ENCODE measurements around the gene GPR141.

The GPR141 gene

GRCh38 chr7:37707754-37708485 is 24.4 kb downstream of the GPR141 start:
- no peak overlapping the region for H3K4me3 ChIP-seq (ENCODE audit: low read depth, low read length)
- no peaks in the 10 kb centered on the region for H3K4me1 ChIP-seq (ENCODE audit: control insufficient read depth, insufficient read depth, low read length, unreplicated experiment)
- no peaks in the 10 kb centered on the region for H3K27me3 ChIP-seq (ENCODE audit: insufficient read depth, low read length)
- no peaks in the 10 kb centered on the region for H3K79me2 ChIP-seq (ENCODE audit: control insufficient read depth, insufficient read depth, low read length, unreplicated experiment)
- H3K27ac ChIP-seq (ENCODE audit: low read depth, low read length) = no peak overlapping the region
- no peaks in the 10 kb centered on the region for H3K36me3 ChIP-seq (ENCODE audit: insufficient read depth, low read length)
- H2AFZ ChIP-seq (ENCODE audit: low read length, unreplicated experiment) = no peak overlapping the region

GRCh38 chr7:37709631-37710509 is 26.3 kb downstream of the GPR141 start:
- no peaks in the 10 kb centered on the region for H3K36me3 ChIP-seq (ENCODE audit: insufficient read depth, low read length)
- H2AFZ ChIP-seq (ENCODE audit: low read length, unreplicated experiment) = no peak overlapping the region
- H3K4me3 ChIP-seq (ENCODE audit: low read depth, low read length) = no peak overlapping the region
- H3K27ac ChIP-seq (ENCODE audit: low read depth, low read length) = no peak overlapping the region
- no peaks in the 10 kb centered on the region for H3K4me1 ChIP-seq (ENCODE audit: control insufficient read depth, insufficient read depth, low read length, unreplicated experiment)
- no peaks in the 10 kb centered on the region for H3K79me2 ChIP-seq (ENCODE audit: control insufficient read depth, insufficient read depth, low read length, unreplicated experiment)
- H3K27me3 ChIP-seq (ENCODE audit: insufficient read depth, low read length) = no peaks in the 10 kb centered on the region

GRCh38 chr7:37713613-37714012 is 30.0 kb downstream of the GPR141 start:
- Histone ChIP-seq H3K79me2 (ENCODE audit: control insufficient read depth, insufficient read depth, low read length, unreplicated experiment) (no peaks in the 10 kb centered on the region), H3K27me3 (ENCODE audit: insufficient read depth, low read length) (no peaks in the 10 kb centered on the region), H3K4me3 (ENCODE audit: low read depth, low read length) (no peak overlapping the region), H2AFZ (ENCODE audit: low read length, unreplicated experiment) (no peak overlapping the region), H3K36me3 (ENCODE audit: insufficient read depth, low read length) (no peaks in the 10 kb centered on the region), H3K4me1 (ENCODE audit: control insufficient read depth, insufficient read depth, low read length, unreplicated experiment) (no peaks in the 10 kb centered on the region), H3K27ac (ENCODE audit: low read depth, low read length) (no peak overlapping the region)

- Histone ChIP-seq H3K4me3 (ENCODE audit: low read depth, low read length) (no peak overlapping the region), H3K27ac (ENCODE audit: low read depth, low read length) (no peak overlapping the region), H3K36me3 (ENCODE audit: insufficient read depth, low read length) (no peaks in the 10 kb centered on the region)
Observed at GRCh38 chr7:37714606-37715005, 31.0 kb downstream of the GPR141 start.

GRCh38 chr7:37718585-37718984 is 35.0 kb downstream of the GPR141 start:
- no peak overlapping the region for H3K27ac ChIP-seq (ENCODE audit: low read depth, low read length)
- no peak overlapping the region for H2AFZ ChIP-seq (ENCODE audit: low read length, unreplicated experiment)
- H3K27me3 ChIP-seq (ENCODE audit: insufficient read depth, low read length) = no peaks in the 10 kb centered on the region
- no peak overlapping the region for H3K4me3 ChIP-seq (ENCODE audit: low read depth, low read length)
- H3K79me2 ChIP-seq (ENCODE audit: control insufficient read depth, insufficient read depth, low read length, unreplicated experiment) = no peaks in the 10 kb centered on the region
- H3K4me1 ChIP-seq (ENCODE audit: control insufficient read depth, insufficient read depth, low read length, unreplicated experiment) = no peaks in the 10 kb centered on the region
- H3K36me3 ChIP-seq (ENCODE audit: insufficient read depth, low read length) = no peaks in the 10 kb centered on the region

More at GRCh38 chr7:37714606-37715005, 31.0 kb downstream of the GPR141 start:
- no peak overlapping the region for H2AFZ ChIP-seq (ENCODE audit: low read length, unreplicated experiment)
- no peaks in the 10 kb centered on the region for H3K27me3 ChIP-seq (ENCODE audit: insufficient read depth, low read length)
- no peaks in the 10 kb centered on the region for H3K4me1 ChIP-seq (ENCODE audit: control insufficient read depth, insufficient read depth, low read length, unreplicated experiment)
- H3K79me2 ChIP-seq (ENCODE audit: control insufficient read depth, insufficient read depth, low read length, unreplicated experiment) = no peaks in the 10 kb centered on the region

- Histone ChIP-seq H3K4me1 (ENCODE audit: control insufficient read depth, insufficient read depth, low read length, unreplicated experiment) (no peaks in the 10 kb centered on the region), H2AFZ (ENCODE audit: low read length, unreplicated experiment) (no peak overlapping the region), H3K4me3 (ENCODE audit: low read depth, low read length) (no peak overlapping the region), H3K27ac (ENCODE audit: low read depth, low read length) (no peak overlapping the region), H3K36me3 (ENCODE audit: insufficient read depth, low read length) (no peaks in the 10 kb centered on the region), H3K79me2 (ENCODE audit: control insufficient read depth, insufficient read depth, low read length, unreplicated experiment) (no peaks in the 10 kb centered on the region), H3K27me3 (ENCODE audit: insufficient read depth, low read length) (no peaks in the 10 kb centered on the region)
Observed at GRCh38 chr7:37719077-37719476, 35.5 kb downstream of the GPR141 start.

- no peaks in the 10 kb centered on the region for H3K27me3 ChIP-seq (ENCODE audit: insufficient read depth, low read length)
- no peak overlapping the region for H3K4me3 ChIP-seq (ENCODE audit: low read depth, low read length)
- no peaks in the 10 kb centered on the region for H3K36me3 ChIP-seq (ENCODE audit: insufficient read depth, low read length)
- no peak overlapping the region for H2AFZ ChIP-seq (ENCODE audit: low read length, unreplicated experiment)
- no peaks in the 10 kb centered on the region for H3K79me2 ChIP-seq (ENCODE audit: control insufficient read depth, insufficient read depth, low read length, unreplicated experiment)
- H3K4me1 ChIP-seq (ENCODE audit: control insufficient read depth, insufficient read depth, low read length, unreplicated experiment) = no peaks in the 10 kb centered on the region
- no peak overlapping the region for H3K27ac ChIP-seq (ENCODE audit: low read depth, low read length)
Observed at GRCh38 chr7:37724732-37725131, 41.2 kb downstream of the GPR141 start.

- Histone ChIP-seq H3K4me1 (ENCODE audit: control insufficient read depth, insufficient read depth, low read length, unreplicated experiment) (no peaks in the 10 kb centered on the region), H3K36me3 (ENCODE audit: insufficient read depth, low read length) (no peaks in the 10 kb centered on the region), H3K27me3 (ENCODE audit: insufficient read depth, low read length) (no peaks in the 10 kb centered on the region), H3K4me3 (ENCODE audit: low read depth, low read length) (no peak overlapping the region), H3K79me2 (ENCODE audit: control insufficient read depth, insufficient read depth, low read length, unreplicated experiment) (no peaks in the 10 kb centered on the region), H3K27ac (ENCODE audit: low read depth, low read length) (no peak overlapping the region), H2AFZ (ENCODE audit: low read length, unreplicated experiment) (no peak overlapping the region)
Observed at GRCh38 chr7:37726016-37726415, 42.5 kb downstream of the GPR141 start.

GRCh38 chr7:37728747-37729146 is 45.2 kb downstream of the GPR141 start:
- Histone ChIP-seq H3K27me3 (ENCODE audit: insufficient read depth, low read length) (no peaks in the 10 kb centered on the region), H3K4me3 (ENCODE audit: low read depth, low read length) (no peak overlapping the region), H3K4me1 (ENCODE audit: control insufficient read depth, insufficient read depth, low read length, unreplicated experiment) (no peaks in the 10 kb centered on the region), H3K79me2 (ENCODE audit: control insufficient read depth, insufficient read depth, low read length, unreplicated experiment) (no peaks in the 10 kb centered on the region), H2AFZ (ENCODE audit: low read length, unreplicated experiment) (no peak overlapping the region), H3K36me3 (ENCODE audit: insufficient read depth, low read length) (no peaks in the 10 kb centered on the region), H3K27ac (ENCODE audit: low read depth, low read length) (no peak overlapping the region)

GRCh38 chr7:37729181-37729580 is 45.6 kb downstream of the GPR141 start:
- H3K27ac ChIP-seq (ENCODE audit: low read depth, low read length) = no peak overlapping the region
- no peak overlapping the region for H3K4me3 ChIP-seq (ENCODE audit: low read depth, low read length)
- H2AFZ ChIP-seq (ENCODE audit: low read length, unreplicated experiment) = no peak overlapping the region

GRCh38 chr7:37730501-37730900 is 46.9 kb downstream of the GPR141 start:
- Histone ChIP-seq H3K4me1 (ENCODE audit: control insufficient read depth, insufficient read depth, low read length, unreplicated experiment) (no peaks in the 10 kb centered on the region), H2AFZ (ENCODE audit: low read length, unreplicated experiment) (no peak overlapping the region), H3K4me3 (ENCODE audit: low read depth, low read length) (no peak overlapping the region), H3K27ac (ENCODE audit: low read depth, low read length) (no peak overlapping the region), H3K79me2 (ENCODE audit: control insufficient read depth, insufficient read depth, low read length, unreplicated experiment) (no peaks in the 10 kb centered on the region), H3K36me3 (ENCODE audit: insufficient read depth, low read length) (no peaks in the 10 kb centered on the region), H3K27me3 (ENCODE audit: insufficient read depth, low read length) (no peaks in the 10 kb centered on the region)

More at GRCh38 chr7:37729181-37729580, 45.6 kb downstream of the GPR141 start:
- Histone ChIP-seq H3K4me1 (ENCODE audit: control insufficient read depth, insufficient read depth, low read length, unreplicated experiment) (no peaks in the 10 kb centered on the region), H3K79me2 (ENCODE audit: control insufficient read depth, insufficient read depth, low read length, unreplicated experiment) (no peaks in the 10 kb centered on the region), H3K36me3 (ENCODE audit: insufficient read depth, low read length) (no peaks in the 10 kb centered on the region), H3K27me3 (ENCODE audit: insufficient read depth, low read length) (no peaks in the 10 kb centered on the region)
